Fibroblast of gingiva (primary cell): Measurements from ENCODE around the gene PPP6R3.

Experiments
- DNase-seq: peaks from one replicate; pipeline ENCODE4 v3.0.0-alpha.2; 2011; ENCODE audit warnings: low read depth

The PPP6R3 gene

DNA sequence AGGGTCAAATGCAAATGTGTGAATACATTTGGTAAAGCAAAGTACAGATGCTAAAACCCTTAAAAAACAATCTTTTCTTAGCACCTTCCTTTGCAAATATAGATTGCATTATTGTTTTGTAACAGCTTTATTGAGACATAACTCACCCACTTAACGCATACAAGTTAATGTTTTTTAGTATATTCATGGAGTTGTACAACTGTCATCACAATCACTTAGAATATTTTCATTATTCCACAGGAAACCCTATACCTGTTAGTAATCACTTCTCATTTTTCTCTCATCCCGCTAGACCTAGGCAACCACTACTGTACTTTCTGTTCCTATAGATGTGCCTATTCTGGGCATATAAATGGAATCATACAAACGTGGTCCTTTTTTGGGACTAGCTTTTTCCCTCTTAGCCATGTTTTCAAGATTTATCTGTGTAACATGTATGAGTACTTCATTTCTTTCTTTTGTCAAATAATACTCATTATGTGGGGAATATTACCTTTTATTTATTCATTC, 34.7 kb downstream of the PPP6R3 start:
- no peak for DNase-seq

DNA sequence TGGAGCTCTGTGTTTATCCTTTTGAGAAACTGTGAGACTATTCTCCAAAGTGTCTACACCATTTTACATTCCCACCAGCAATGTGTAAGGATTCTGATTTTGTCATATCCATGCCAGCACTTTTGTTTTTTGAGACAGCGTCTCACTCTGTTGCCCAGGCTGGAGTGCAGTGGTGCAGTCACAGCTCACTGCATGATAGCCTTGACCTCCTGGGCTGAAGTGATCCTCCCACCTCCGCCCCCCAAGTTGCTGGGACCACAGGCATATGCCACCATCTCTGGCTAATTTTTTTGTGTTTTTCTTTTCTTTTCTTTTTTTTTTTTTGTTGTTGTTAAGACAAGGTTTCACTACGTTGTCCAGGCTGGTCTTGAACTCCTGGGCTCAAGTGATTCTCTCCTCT, 35.3 kb downstream of the PPP6R3 start:
- no peak for DNase-seq

DNA sequence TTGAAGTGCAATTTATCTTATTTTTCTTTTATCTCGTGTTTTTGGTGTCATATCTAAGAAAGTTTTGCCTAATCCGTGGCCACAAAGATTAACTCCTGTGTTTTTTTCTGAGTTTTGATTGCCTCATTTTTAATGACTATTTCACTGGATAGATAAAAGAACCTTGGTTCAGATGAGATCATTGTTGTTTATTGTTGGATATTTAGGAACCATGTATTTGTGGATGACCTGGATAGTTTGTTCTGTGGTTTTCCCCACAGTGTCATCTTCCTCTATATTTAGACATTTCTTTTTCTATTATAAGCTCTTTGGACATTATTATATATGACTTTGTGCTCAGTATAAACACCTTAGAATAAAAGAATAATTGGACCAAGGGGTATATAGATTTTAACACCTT, 37.2 kb downstream of the PPP6R3 start:
- no peak for DNase-seq

DNA sequence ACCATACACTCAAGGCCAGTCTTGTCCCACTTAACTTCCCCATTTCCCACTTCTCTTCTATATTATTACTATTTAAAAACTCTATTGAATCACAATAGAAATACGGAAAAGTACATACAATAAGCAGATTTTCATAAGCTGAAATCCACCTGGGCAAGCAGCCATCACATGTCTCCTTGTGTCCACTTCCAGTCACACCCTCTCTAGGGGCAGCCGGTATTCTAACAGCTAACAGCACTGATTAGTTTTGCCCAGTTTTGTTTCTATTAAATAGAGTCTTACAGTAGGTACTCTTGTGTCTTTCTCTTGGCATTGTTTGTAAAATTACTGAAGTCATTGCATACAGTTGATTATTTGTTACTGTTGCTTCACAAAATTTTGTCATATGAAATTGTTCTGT, 37.8 kb downstream of the PPP6R3 start:
- no peak for DNase-seq

DNA sequence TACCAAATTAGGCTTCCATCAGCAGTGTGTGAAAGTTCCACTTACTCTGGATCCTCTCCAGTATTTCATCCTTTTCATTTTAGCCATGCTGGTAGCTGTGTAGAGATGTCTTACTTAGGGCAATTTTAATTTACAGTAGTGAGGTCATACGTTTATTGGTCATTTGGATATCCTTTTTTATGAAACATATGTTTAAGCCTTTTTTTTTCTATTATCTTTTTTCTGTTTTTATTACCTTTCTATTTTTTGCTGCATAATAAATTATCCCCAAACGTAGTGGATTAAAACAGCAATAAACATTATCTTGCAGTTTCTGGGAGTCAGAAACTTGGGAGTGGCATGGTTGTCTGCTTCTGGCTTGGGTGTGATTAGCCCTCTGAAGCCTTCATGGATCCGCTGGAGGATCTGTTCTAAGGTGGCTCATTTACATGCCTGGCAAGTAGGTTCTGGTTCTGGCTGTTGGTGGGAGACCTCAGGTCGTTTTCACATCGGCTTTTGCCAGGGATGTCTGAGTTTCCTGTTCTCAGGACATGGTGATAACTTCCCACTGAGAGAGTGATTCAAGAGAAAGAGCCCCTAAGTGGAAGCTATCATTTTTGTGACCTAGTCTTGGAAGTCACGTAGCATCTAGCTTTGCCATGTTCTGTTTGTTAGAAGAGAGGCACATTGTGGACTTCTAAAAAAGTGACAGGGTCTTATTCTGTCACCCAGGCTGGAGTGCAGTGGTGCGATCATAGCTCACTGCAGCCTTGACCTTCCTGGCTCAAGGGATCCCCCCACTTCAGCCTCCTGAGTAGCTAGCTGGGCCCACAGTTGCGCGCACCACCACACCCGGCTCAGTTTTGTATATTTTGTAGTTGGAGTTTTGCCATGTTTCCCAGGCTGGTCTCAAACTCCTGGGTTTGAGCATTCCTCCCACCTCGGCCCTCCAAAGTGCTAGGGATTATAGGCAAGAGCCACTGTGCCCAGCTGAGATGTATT, 38.6 kb downstream of the PPP6R3 start:
- no peak for DNase-seq

DNA sequence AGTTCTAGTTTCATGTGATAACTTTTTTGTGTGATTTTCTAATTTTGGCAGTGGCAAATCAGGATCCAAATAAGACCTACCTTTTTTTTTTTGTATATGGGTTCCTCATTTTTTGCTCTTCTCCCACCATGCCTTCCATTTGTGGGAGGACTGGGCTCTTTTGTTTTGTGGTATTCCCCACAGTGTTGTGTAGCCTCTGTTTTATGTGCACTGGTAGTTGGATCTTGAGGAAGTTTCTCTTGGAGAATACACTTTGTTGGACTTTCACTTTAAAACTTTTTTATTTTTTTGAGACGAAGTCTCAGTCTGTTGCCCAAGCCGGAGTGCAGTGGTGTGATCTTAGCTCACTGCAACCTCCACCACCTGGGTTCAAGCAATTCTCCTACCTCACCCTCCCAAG, 39.7 kb downstream of the PPP6R3 start:
- DNase-seq: no peak

DNA sequence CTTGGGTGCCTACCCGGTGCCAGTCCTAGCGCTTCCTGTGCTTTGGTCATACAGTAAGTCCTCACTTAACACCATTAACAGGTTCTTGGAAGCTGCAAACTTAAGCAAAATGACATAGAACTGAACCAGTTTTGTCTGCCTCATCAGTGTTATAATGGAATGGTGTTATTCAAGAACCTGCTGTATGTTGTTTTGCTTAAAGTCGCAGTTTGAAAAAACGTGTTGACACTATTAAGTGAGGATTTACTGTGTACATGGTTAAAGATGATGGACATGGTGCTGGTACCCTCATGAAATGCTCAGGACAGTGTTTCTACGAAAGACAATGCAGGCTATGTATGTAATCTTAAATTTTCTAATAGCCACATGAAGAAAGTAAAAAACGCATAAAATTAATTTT, 41.3 kb downstream of the PPP6R3 start:
- DNase-seq: no peak

DNA sequence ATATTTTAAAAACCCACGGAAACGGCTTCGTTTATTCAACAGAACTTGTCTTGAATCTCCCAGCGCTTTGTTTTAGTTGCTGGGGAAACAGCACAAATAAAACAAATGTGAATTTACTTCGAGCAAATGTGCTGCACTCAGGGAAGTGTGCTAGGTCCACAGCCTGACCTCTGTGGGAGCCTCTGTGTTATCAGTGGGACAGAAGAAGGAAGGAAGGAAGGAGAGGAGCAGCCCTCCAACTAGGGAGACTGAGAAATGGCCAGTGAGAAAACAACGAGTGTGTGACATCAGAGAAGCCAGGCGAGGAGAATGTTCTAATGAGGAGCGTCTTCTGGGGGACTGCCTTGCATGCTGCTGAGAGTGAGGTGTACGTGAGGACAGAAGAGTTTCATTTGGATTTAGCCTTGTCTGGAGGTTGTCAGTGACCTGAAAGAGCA, 42.7 kb downstream of the PPP6R3 start:
- DNase-seq: no peak

DNA sequence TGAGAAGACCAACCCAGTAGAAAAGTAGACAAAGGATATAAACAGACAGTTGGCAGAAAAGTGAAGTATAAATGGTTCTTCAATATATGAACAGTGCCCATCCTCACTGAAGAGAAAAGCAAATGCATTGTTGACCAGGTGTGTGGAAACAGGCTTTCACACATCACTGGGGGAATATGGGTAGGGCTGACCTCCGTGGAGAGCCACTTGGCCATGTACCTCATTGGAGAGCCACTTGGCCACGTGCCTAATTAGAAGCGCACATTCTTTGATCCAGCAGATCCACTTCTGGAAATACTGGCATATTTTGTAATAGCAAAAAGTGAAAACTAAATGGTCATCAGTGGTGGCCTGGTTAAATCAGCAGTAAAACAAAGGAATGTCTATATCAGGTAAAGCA, 43.2 kb downstream of the PPP6R3 start:
- DNase-seq: no peak

DNA sequence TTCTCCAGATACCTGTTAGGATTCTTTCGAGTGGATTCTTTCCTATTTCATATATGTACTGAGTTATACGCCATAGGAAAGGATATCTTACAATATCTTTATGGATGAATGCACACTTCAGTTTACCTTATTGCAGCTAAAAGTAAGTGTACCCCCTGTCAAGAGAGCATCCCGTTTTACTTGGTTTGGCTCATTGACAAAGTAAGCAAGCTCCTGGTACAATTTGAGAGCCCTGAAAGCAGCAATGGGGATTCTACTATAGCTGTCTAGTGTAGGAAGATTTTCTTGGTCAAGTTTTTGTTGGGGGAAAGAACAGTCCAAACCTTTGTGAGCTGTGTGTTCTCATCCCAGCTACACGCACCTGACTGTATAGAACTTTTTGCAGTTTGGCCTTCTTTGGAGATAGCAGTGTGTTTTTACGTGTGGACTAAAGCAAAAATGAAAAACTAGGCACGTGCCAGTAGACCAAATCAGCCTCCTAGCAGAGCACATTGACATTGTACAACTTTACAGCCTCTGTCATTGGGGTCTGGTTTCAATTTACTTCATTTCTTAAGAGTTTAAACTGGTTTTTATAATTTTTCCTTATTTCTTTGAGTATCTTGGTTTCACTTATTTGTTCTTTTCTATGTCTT, 44.0 kb downstream of the PPP6R3 start:
- no peak for DNase-seq

DNA sequence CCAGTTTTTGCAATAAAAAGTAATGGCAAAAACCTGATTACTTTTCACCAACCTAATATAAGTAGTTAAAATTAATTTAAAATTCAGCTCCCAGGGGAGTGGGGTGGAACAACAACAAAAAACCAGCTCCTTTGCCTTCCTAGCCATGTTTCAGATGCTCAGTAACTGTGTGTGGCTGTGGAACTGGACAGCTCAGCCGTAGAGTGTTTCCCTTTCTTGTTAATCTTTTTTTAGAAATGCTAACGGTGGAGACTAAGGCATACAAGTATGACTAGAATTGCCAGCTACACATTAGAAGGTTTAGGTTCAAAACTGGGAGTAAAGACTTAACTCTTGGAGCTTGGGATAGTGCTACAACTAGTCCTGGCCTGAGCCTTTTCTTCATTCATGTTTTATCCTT, 45.0 kb downstream of the PPP6R3 start:
- DNase-seq: no peak

DNA sequence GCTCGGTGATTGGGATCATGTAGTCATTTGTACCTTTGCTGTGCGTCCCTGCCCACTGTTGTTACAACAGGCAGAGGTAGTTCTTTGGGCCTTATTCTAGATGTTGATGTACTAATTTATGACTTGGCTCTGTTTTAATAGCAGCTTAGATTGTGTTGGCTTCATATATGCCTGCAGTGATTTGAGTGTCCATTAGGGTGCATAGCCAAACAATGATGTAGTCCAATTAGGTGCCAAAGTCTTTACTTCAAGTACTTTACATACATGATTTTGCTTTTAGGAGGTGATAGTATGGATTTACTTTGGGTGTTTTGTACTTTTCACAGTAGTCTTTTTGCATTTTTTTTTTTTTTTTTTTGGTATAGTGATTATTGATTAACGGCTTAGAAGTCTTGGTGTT, 46.4 kb downstream of the PPP6R3 start:
- DNase-seq: no peak

DNA sequence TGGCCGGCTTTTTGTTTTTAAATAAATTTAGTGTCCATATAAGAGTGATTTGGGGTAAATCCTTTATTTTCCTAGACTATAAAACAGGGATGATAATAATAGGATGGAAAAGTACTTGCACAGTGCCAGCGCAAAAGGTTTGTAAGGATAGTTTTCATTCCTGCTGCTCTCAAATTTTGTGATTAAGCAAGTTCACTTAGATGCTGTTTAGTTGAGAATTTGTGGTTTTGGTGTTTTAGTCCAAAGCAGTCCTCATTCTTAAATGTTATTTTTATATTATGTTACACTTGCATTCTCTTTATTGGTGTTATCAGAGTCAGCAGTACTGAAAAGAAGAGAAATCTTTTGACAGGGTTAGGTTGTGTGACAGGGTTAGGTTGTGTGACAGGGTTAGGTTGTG, 47.9 kb downstream of the PPP6R3 start:
- DNase-seq: peak; percentile 62

DNA sequence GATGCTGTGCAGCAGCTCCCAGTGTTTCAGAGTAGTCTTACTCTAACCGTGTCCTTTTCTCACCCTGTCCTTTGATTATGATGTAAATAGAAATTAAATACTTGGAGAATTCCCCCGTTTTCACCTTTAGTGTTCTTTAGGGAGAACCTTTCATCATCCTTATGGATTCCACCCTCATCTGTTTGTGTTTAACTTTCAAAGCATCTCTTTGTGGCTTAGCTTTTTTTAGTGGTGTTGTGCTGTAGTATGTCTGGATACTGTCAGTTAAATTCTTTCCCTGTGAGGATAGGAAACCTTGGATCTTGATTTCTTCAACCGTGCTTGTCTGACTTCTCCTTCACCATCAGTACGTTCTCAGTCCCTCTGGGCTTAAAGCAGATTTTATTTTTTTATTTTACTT, 48.5 kb downstream of the PPP6R3 start:
- peak; percentile 64 for DNase-seq

DNA sequence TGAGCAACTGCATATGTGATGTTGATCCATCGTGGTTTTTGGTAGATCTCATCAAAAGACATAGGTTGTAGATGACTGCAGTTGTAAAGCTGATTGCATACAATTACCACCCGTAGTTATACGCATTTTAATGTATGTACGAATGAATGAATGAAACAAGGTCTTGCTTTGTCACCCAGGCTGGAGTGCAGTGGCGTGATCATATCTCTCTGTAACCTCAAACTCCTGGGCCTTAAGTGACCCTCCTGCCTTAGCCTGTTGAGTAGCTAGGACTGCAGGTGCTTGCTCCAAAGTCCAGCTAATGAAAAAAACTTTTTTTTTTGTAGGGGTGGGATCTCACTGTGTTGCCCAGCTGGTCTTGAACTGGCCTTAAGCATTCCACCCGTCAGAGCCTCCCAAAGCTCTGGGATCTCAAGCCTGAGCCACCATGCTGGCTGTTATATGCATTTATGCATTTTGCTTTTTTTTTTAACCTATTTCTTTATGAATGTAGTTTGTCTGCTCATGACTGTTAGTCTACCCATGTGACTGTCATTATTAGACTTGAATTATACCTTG, 53.5 kb downstream of the PPP6R3 start:
- DNase-seq: no peak

DNA sequence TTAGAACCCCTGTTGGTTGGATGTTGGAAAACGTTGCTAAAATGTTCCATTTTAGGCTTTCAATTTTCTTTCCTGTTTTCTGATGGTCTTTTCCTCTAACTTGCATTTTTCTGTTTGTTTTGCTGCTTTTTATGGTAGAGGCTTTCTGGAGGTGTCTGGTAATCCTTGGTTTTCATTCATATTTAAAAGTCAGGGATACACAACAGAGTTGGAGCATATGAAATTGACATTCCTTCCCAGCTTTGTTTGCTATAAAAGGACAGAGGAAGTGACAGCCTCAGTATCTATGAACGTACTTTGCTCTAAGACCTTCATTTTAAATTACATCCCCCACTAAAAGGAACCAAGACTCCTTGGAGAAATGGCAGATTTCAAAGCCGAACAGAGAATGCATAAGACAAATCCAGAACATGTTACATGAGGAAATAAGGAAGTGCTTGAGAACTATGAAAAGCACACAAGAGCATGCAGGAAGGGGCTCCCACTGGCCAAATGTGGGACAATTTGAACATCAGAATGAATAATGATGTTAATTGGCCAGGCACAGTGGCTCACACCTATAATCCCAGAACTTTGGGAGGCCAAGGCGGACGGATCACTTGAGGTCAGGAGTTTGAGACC, 56.7 kb downstream of the PPP6R3 start:
- no peak for DNase-seq

DNA sequence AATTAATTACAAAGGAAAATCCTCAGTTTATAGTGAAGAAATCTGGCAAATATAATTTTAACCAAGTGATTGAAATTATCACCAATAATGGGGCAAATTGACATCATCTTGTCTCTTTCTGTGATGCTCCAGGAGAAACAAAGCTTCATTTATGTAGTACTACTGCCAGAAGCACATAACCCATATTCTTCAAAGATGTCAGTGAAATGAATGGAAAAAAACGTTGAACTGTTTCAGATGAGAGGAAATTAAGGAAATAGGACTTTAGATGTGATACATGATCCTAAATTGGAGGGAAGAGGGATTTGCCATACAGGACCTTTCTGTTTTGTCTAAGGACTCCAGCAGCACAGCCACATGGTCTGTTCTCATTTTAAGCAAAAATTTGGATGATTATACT, 57.6 kb downstream of the PPP6R3 start:
- no peak for DNase-seq

DNA sequence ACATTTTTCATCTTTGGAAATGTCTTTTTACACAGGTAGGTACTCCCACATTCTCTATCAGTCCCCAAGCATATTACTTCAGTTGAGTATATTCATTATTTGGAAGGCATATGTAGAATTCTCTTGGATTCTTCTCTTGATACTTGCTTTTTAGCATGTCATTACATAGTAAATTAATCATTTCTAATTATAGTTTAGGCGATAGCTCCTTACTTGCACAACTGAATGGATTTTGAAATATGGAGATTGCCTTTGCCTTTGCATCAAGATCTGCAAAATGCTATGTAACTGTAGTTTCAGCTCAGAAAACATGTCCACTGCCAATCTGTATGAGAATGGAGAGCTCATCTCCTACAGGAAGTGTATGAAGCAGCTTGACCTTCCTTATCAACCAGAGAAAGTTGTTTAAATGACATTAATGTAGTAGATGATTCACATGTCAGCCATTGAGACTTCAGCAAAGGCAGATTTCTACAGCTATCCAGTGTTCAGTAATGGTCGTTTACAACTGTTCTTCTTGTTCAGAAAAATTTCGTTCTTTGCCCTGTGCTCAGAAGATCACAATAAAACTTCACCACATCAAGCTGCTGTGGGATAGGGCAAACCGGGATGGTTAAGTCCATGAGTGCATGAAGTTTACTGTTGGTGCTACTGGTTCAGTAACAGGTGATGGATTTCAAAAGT, 61.6 kb downstream of the PPP6R3 start:
- no peak for DNase-seq

DNA sequence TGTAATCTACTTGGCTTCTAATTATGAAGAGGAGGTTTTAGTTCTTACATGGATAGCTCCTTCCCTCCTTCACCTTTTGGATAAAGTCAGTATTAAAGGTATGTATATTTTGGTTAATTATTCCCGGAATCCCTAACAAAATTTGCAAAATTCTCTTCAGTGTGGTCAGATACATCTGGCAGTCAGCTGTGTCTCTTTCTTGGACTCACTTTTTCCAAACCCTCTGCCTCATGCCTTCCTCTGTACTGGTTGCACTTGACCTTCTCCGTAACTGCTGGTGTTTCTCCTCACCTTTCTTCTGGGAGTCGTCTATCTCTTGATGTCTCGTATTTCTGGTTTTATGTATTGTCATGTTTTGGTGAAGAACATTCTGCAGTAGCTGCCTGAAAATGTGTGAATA, 62.5 kb downstream of the PPP6R3 start:
- DNase-seq: no peak

DNA sequence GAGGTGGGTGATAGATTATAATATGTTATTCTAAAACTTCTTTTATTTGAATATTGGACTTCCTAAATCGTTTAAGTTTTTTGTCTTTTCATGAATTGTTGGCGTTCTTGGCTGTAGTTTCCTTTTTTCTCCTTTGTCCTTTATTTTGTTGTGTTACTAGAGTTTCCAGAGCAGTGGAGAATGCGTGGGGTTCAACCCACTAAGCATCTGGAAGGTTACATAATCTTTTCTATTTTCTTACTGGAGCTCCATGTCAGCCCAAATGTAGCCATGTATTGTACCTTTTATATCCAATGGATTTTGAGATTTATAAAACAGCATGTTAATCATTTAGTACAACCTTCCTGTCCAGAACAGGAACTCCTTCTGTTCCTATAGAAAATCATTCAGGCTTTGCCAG, 63.2 kb downstream of the PPP6R3 start:
- no peak for DNase-seq

DNA sequence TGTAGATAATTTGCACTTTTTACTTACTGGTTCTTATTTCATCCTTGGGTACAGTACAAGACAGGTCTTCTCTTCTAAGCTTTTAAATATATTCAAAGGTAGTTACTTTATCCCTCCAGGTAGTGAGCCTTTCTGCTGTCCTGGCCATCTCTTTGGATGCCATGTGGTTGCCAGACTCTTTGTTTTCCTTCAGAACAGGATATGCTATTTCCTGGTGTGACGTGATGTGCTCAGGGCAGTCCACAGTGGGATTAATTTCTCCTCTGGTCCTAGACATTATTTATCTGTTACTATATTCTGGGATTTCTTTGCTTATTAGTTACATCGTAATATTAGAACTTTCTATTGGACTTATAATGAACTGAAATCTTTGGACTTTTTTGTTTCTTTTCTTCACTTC, 63.7 kb downstream of the PPP6R3 start:
- DNase-seq: no peak

DNA sequence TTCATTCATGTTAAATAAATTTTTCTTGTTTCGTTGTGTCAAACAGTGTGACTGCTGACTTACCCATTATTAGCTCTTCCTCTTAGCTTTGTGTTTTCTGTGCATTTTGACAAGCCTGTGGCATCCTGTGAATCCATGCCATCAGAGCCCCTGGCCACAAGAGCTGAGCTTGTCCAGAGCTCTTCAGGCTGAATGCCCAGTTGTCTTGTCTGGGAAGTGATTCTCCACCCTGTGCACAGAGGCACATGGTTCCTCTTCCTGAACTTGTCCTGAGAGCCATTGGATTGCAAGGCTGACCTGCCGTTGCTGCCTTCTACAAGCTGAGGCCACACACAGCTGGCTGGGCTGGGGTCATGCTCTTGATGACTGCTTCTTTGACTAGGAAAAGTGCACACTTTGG, 64.1 kb downstream of the PPP6R3 start:
- DNase-seq: no peak
